DND-41 (cell line): Measurements from ENCODE around the gene ITM2B.

Experiments
- ATAC-seq: fragments of 200-7000 bp; cut with Tn5 transposase; 3 replicates; pipeline ENCODE4 v1.9.1; 2021; ENCODE audit warnings: low read depth; ENCODE audit not compliant: insufficient read depth
- DNase-seq: peaks from one replicate; pipeline ENCODE4 v3.0.0-alpha.2; 2020
- H2AFZ ChIP-seq: 2 replicates; pipeline ENCODE4 v1.6.0; 2012; ENCODE audit warnings: low read depth, low read length
- H3K27ac ChIP-seq: 2 replicates; pipeline ENCODE4 v1.5.1; 2012; ENCODE audit warnings: low read length, inconsistent platforms
- H3K27me3 ChIP-seq: fragments of 200-600 bp; sonication (generic); 2 replicates; pipeline ENCODE4 v1.6.0; 2012; ENCODE audit warnings: low read length, mild to moderate bottlenecking, inconsistent platforms; ENCODE audit not compliant: insufficient read depth, poor library complexity
- H3K36me3 ChIP-seq: 2 replicates; pipeline ENCODE4 v1.5.1; 2012; ENCODE audit warnings: low read length, inconsistent platforms; ENCODE audit not compliant: insufficient read depth
- H3K4me1 ChIP-seq: 2 replicates; pipeline ENCODE4 v1.5.1; 2012; ENCODE audit warnings: mild to moderate bottlenecking, low read length; ENCODE audit not compliant: insufficient read depth
- H3K4me2 ChIP-seq: 2 replicates; pipeline ENCODE4 v1.6.0; 2012; ENCODE audit warnings: mild to moderate bottlenecking, moderate library complexity, low read length, inconsistent platforms; ENCODE audit not compliant: insufficient read depth
- H3K4me3 ChIP-seq, 2 experiments: fragments of 200-600 bp in 1 of 2; shearing (Covaris generic) in 1 of 2; 2 replicates each; pipeline ENCODE4 v1.5.1; 2012 to 2016; ENCODE audit warnings: inconsistent platforms in 2 of 2, low read length in 2 of 2, mild to moderate bottlenecking in 2 of 2, low read depth in 1 of 2, moderate library complexity in 1 of 2
- H3K79me2 ChIP-seq: 2 replicates; pipeline ENCODE4 v1.6.0; 2012; ENCODE audit warnings: low read length, inconsistent platforms; ENCODE audit not compliant: insufficient read depth
- H3K9ac ChIP-seq: 2 replicates; pipeline ENCODE4 v1.6.0; 2012; ENCODE audit warnings: low read depth, mild to moderate bottlenecking, inconsistent platforms, low read length, moderate library complexity
- H3K9me3 ChIP-seq: 2 replicates; pipeline ENCODE4 v1.5.1; 2012; ENCODE audit warnings: low read length, moderate library complexity, mild to moderate bottlenecking, inconsistent platforms; ENCODE audit not compliant: insufficient read depth, severe bottlenecking
- H4K20me1 ChIP-seq: 2 replicates; pipeline ENCODE4 v1.6.0; 2012; ENCODE audit warnings: low read length; ENCODE audit not compliant: insufficient read depth
- EZH2 ChIP-seq: IDR thresholded peaks from 3 replicates; pipeline ENCODE4 v1.6.1; 2012; ENCODE audit warnings: borderline replicate concordance, low read depth, mild to moderate bottlenecking, moderate library complexity, low read length, inconsistent platforms; ENCODE audit not compliant: severe bottlenecking
- TF ChIP-seq, protein P1 (sequence below): IDR thresholded peaks from 2 replicates; pipeline ENCODE4 v1.5.1; 2012; ENCODE audit warnings: borderline replicate concordance, low read length, moderate library complexity, mild to moderate bottlenecking; ENCODE audit not compliant: poor library complexity, severe bottlenecking; ENCODE audit errors: extremely low read depth

Gene ITM2B

DNA sequence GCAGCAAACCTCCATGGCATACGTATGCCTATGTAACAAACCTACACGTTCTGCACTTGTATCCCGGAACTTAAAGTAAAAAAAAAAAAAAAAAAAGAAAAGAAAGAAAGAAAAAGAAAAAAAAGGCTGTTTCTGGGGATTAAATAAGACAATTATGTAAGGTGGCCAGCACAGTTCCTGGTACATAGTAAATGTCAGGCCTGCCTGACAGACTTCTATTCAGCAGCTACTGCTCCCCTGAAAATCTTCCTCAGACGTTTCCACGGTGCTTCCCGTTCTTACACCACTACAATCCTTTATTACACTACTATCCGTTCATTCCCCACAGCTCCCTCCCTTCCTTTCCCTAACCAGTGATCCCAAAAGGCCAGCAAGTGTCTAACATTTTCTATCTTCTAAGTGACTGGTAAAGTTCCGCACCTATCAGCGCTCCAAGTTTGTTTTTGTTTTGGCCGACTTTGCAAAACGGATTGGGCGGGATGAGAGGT, 69.9 kb downstream of the ITM2B start:
- H3K4me3 ChIP-seq = peak overlapping the region; percentile 91 to 93
- H3K9me3 ChIP-seq = no peaks in the 10 kb centered on the region
- no peak for TF ChIP-seq EZH2
- no peaks in the 10 kb centered on the region for H3K27me3 ChIP-seq
- DNase-seq (no peak), ATAC-seq (0 out of 3 replicates have a peak, but pooled peaks have one; percentile 1)
- peak overlapping the region; percentile 91 for H3K9ac ChIP-seq
- H4K20me1 ChIP-seq = peaks cover 9% of the 10 kb centered on the region; the same call in 1 of the 2 replicates
- peaks cover 16% of the 10 kb centered on the region for H3K36me3 ChIP-seq
- peaks cover 57% of the 10 kb centered on the region for H3K79me2 ChIP-seq
- peaks cover 38% of the 10 kb centered on the region for H3K4me1 ChIP-seq
- peak overlapping the region; percentile 93 for H3K27ac ChIP-seq
- peak overlapping the region; percentile 65 for H3K4me2 ChIP-seq
- H2AFZ ChIP-seq = peak overlapping the region; percentile 77

- peak within 1 kb of the TSS; percentile 77 for H2AFZ ChIP-seq
- DNase-seq = peak; percentile 92
Observed at GRCh38 chr13:48303359-48304142, 70.5 kb downstream of the ITM2B start, which contains the start of gene RB1. Gene RB1 (plus strand): TSS chr13:48303751. CDS start chr13:48303913, 162 bp downstream.

DNA sequence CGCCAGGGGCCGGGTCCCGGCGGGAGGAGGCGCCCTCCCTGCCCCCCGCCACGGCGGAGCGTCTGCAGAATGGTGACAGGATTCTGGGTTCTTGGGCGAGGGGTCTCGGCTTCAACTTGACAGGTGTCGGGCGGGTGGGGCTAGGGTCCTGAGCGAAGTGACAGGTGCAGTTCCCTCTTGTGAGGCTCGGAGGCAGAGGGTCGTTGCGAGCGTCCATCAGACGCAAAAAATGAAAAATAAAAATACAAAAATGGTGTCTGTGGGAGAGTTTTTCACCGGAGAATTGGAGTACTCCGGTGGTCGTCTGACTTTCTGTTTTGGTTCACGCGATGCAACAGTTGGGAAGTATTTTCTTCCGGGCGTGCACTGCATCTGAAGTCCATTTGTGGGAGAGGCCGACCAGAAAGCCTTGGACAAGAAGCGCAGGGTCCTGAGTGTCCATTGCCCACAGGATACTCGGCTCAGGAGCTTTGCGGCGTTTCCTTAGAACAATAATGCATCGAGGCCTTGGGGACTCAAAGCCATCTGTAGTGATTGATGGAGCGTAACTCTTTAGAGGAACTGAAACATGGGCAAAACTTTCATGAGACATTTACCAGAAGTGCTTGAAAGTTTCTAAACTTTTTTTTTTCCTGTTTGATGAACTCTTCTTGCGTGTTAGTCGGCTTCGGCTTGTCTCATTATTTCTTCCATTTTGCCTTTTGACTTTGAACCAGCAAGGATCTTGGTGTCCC, 71.3 kb downstream of the ITM2B start:
- peaks cover 24% of the 10 kb centered on the region for H3K36me3 ChIP-seq
- peak overlapping the region; percentile 91 to 93 for H3K4me3 ChIP-seq
- H3K9me3 ChIP-seq = no peaks in the 10 kb centered on the region
- H3K27ac ChIP-seq = peak overlapping the region; percentile 93
- ATAC-seq = peak; percentile 34
- peaks cover 9% of the 10 kb centered on the region; the same call in 1 of the 2 replicates for H4K20me1 ChIP-seq
- TF ChIP-seq, protein P1, sequence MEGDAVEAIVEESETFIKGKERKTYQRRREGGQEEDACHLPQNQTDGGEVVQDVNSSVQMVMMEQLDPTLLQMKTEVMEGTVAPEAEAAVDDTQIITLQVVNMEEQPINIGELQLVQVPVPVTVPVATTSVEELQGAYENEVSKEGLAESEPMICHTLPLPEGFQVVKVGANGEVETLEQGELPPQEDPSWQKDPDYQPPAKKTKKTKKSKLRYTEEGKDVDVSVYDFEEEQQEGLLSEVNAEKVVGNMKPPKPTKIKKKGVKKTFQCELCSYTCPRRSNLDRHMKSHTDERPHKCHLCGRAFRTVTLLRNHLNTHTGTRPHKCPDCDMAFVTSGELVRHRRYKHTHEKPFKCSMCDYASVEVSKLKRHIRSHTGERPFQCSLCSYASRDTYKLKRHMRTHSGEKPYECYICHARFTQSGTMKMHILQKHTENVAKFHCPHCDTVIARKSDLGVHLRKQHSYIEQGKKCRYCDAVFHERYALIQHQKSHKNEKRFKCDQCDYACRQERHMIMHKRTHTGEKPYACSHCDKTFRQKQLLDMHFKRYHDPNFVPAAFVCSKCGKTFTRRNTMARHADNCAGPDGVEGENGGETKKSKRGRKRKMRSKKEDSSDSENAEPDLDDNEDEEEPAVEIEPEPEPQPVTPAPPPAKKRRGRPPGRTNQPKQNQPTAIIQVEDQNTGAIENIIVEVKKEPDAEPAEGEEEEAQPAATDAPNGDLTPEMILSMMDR = no peak
- TF ChIP-seq EZH2 = no peak
- peak; percentile 52 for DNase-seq
- peaks cover 32% of the 10 kb centered on the region for H3K4me1 ChIP-seq
- H3K79me2 ChIP-seq = peaks cover 71% of the 10 kb centered on the region
- peak overlapping the region; percentile 71 for H3K4me2 ChIP-seq
- H3K9ac ChIP-seq = peak overlapping the region; percentile 91
- peak overlapping the region; percentile 77 for H2AFZ ChIP-seq
- H3K27me3 ChIP-seq = no peaks in the 10 kb centered on the region

More at GRCh38 chr13:48303359-48304142, 70.5 kb downstream of the ITM2B start, which contains the start of gene RB1:
- Histone ChIP-seq H3K27ac (peak within 1 kb of the TSS; percentile 93), H3K36me3 (peaks cover 21% of the 10 kb centered on the region), H3K9ac (peak within 1 kb of the TSS; percentile 91), H3K79me2 (peaks cover 63% of the 10 kb centered on the region), H3K4me2 (peak within 1 kb of the TSS; percentile 71), H3K27me3 (no peaks in the 10 kb centered on the region), H3K4me3 (peak within 1 kb of the TSS; percentile 91 to 93), H3K4me1 (peaks cover 32% of the 10 kb centered on the region), H3K9me3 (no peaks in the 10 kb centered on the region), H4K20me1 (peaks cover 9% of the 10 kb centered on the region; the same call in 1 of the 2 replicates)
- TF ChIP-seq, protein P1 = peak; percentile 22
- TF ChIP-seq EZH2 = no peak
- peak; percentile 82 for ATAC-seq
